IPS-15b (cell line): ENCODE results near the gene MED15.
"Not testable (repeated sequence)": the region's sequence is repeated elsewhere in the genome, so short reads cannot be mapped to it uniquely, and the experiment has no call there.

Experiments used
- H3K27me3 ChIP-seq: one replicate; pipeline ENCODE4 v1.6.1; 2013; ENCODE audit warnings: low read length; ENCODE audit not compliant: control insufficient read depth, insufficient read depth
- H3K36me3 ChIP-seq: one replicate; pipeline ENCODE4 v1.6.1; 2013; ENCODE audit warnings: low read length; ENCODE audit not compliant: control insufficient read depth, insufficient read depth
- H3K4me1 ChIP-seq: one replicate; pipeline ENCODE4 v1.6.1; 2013; ENCODE audit warnings: mild to moderate bottlenecking, low read length; ENCODE audit not compliant: control insufficient read depth, insufficient read depth
- H3K4me3 ChIP-seq: one replicate; pipeline ENCODE4 v1.5.1; 2013; ENCODE audit warnings: low read depth, low read length
- H3K9ac ChIP-seq: one replicate; pipeline ENCODE4 v1.6.1; 2013; ENCODE audit warnings: low read depth, mild to moderate bottlenecking, low read length
- H3K9me3 ChIP-seq: one replicate; pipeline ENCODE4 v1.6.1; 2013; ENCODE audit warnings: mild to moderate bottlenecking, low read length; ENCODE audit not compliant: control insufficient read depth, insufficient read depth

Gene MED15

GRCh38 chr22:20504293-20504922 lies 3.0 kb upstream of the MED15 start:
- H3K9ac ChIP-seq, H3K4me3 ChIP-seq, H3K4me1 ChIP-seq, H3K27me3 ChIP-seq, H3K9me3 ChIP-seq, H3K36me3 ChIP-seq: not testable (repeated sequence)

- H3K4me1 ChIP-seq: peaks cover 7% of the 10 kb centered on the region
- H3K36me3 ChIP-seq: no peaks in the 10 kb centered on the region
- peak overlapping the region; percentile 94 for H3K4me3 ChIP-seq
- H3K27me3 ChIP-seq: no peaks in the 10 kb centered on the region
- no peaks in the 10 kb centered on the region for H3K9me3 ChIP-seq
- peak overlapping the region; percentile 37 for H3K9ac ChIP-seq
Observed at GRCh38 chr22:20506543-20507252, 712 bp upstream of the MED15 start.

GRCh38 chr22:20508067-20508755 lies 801 bp downstream of the MED15 start:
- H3K9ac ChIP-seq: peak overlapping the region; percentile 89
- H3K4me1 ChIP-seq, H3K9me3 ChIP-seq, H3K27me3 ChIP-seq, H3K36me3 ChIP-seq: not testable (repeated sequence)
- H3K4me3 ChIP-seq: peak overlapping the region; percentile 94

- Histone ChIP-seq H3K9me3 (no peaks in the 10 kb centered on the region), H3K27me3 (no peaks in the 10 kb centered on the region), H3K36me3 (no peaks in the 10 kb centered on the region), H3K4me3 (peak overlapping the region; percentile 94), H3K4me1 (peaks cover 7% of the 10 kb centered on the region), H3K9ac (peak overlapping the region; percentile 14)
Observed at GRCh38 chr22:20508815-20509271, 1.4 kb downstream of the MED15 start.

GRCh38 chr22:20509344-20510047 lies 2.1 kb downstream of the MED15 start:
- Histone ChIP-seq H3K4me1 (peaks cover 7% of the 10 kb centered on the region), H3K9me3 (no peaks in the 10 kb centered on the region), H3K36me3 (peaks cover under 1% of the 10 kb centered on the region), H3K9ac (peak overlapping the region; percentile 54), H3K4me3 (peak overlapping the region; percentile 94), H3K27me3 (no peaks in the 10 kb centered on the region)

- Histone ChIP-seq H3K9me3 (no peaks in the 10 kb centered on the region), H3K27me3 (no peaks in the 10 kb centered on the region), H3K36me3 (peaks cover 6% of the 10 kb centered on the region), H3K4me3 (no peak overlapping the region), H3K9ac (no peak overlapping the region), H3K4me1 (peaks cover 7% of the 10 kb centered on the region)
Observed at GRCh38 chr22:20510811-20511577, 3.6 kb downstream of the MED15 start.

- H3K4me1 ChIP-seq: peaks cover 7% of the 10 kb centered on the region
- no peaks in the 10 kb centered on the region for H3K9me3 ChIP-seq
- no peak overlapping the region for H3K9ac ChIP-seq
- no peaks in the 10 kb centered on the region for H3K27me3 ChIP-seq
- H3K36me3 ChIP-seq: peaks cover 6% of the 10 kb centered on the region
- no peak overlapping the region for H3K4me3 ChIP-seq
Observed at GRCh38 chr22:20511578-20512229, 4.3 kb downstream of the MED15 start.

GRCh38 chr22:20514658-20515406 lies 7.4 kb downstream of the MED15 start:
- Histone ChIP-seq H3K36me3 (peaks cover 12% of the 10 kb centered on the region), H3K4me1 (peaks cover 2% of the 10 kb centered on the region), H3K4me3 (no peak overlapping the region), H3K27me3 (no peaks in the 10 kb centered on the region), H3K9ac (no peak overlapping the region), H3K9me3 (no peaks in the 10 kb centered on the region)

GRCh38 chr22:20516399-20516798 lies 9.0 kb downstream of the MED15 start:
- peaks cover 17% of the 10 kb centered on the region for H3K36me3 ChIP-seq
- H3K9ac ChIP-seq: no peak overlapping the region
- no peaks in the 10 kb centered on the region for H3K4me1 ChIP-seq
- H3K4me3 ChIP-seq: no peak overlapping the region
- H3K27me3 ChIP-seq: no peaks in the 10 kb centered on the region
- no peaks in the 10 kb centered on the region for H3K9me3 ChIP-seq

- no peaks in the 10 kb centered on the region for H3K4me1 ChIP-seq
- H3K36me3 ChIP-seq: peaks cover 17% of the 10 kb centered on the region
- no peak overlapping the region for H3K4me3 ChIP-seq
- no peaks in the 10 kb centered on the region for H3K9me3 ChIP-seq
- H3K9ac ChIP-seq: no peak overlapping the region
- no peaks in the 10 kb centered on the region for H3K27me3 ChIP-seq
Observed at GRCh38 chr22:20517422-20517821, 10.0 kb downstream of the MED15 start.
